Omental fat pad (tissue), 4 donors: ENCODE measurements around the gene ACACB. TPM values are rescaled to one million over a fixed set of nuclear protein-coding genes. Genes with fewer than 3 reads are reported as not detected.

Experiments used
- ATAC-seq: fragments of 150-250 bp; one replicate; pipeline ENCODE4 v1.9.1; 2016; ENCODE audit warnings: mild to moderate bottlenecking, moderate library complexity; ENCODE audit not compliant: low FRiP score
- DNase-seq: peaks from one replicate; pipeline ENCODE4 v3.0.0-alpha.2; 2019; ENCODE audit warnings: low spot score
- CTCF ChIP-seq, 3 donors: fragments of 450-650 bp; IDR thresholded peaks; one replicate each; pipeline ENCODE4 v1.5.1; 2016 to 2017; ENCODE audit warnings: antibody characterized with exemption in 3 of 3, mild to moderate bottlenecking in 3 of 3, moderate library complexity in 2 of 3
- total RNA-seq, 4 donors: library from RNA; depleted of rRNA; stranded (reverse); fragments of >200 nt; gene quantifications; one replicate each; pipeline ENCODE4 v1.1.0, GENCODE V29; 2016

ACACB gene
- total RNA-seq, 4 donors from 2014 or later: 727 to 1,594 (median 1,364) TPM

- ATAC-seq (no peak), DNase-seq (no peak)
- TF ChIP-seq CTCF (IDR thresholded peaks at IDR 0.05): no peak
Observed at GRCh38 chr12:109116611-109116949, 193 bp downstream of the ACACB start.

GRCh38 chr12:109120095-109120494, 3.7 kb downstream of the ACACB start:
- DNase-seq (no peak), ATAC-seq (no peak)
- TF ChIP-seq CTCF (IDR thresholded peaks at IDR 0.05): no peak

- TF ChIP-seq CTCF (IDR thresholded peaks at IDR 0.05): no peak
- ATAC-seq (no peak), DNase-seq (no peak)
Observed at GRCh38 chr12:109120557-109120956, 4.2 kb downstream of the ACACB start.

- TF ChIP-seq CTCF (IDR thresholded peaks at IDR 0.05): no peak
- ATAC-seq (no peak), DNase-seq (no peak)
Observed at GRCh38 chr12:109121346-109121880, 5.0 kb downstream of the ACACB start.

- TF ChIP-seq CTCF (IDR thresholded peaks at IDR 0.05): no peak
- ATAC-seq: no peak
- no peak for DNase-seq
Observed at GRCh38 chr12:109124878-109125648, 8.7 kb downstream of the ACACB start.

- ATAC-seq (no peak), DNase-seq (no peak)
- no peak for TF ChIP-seq CTCF (IDR thresholded peaks at IDR 0.05)
Observed at GRCh38 chr12:109125791-109126190, 9.4 kb downstream of the ACACB start.

GRCh38 chr12:109126784-109127183, 10.4 kb downstream of the ACACB start:
- DNase-seq (no peak), ATAC-seq (no peak)
- no peak for TF ChIP-seq CTCF (IDR thresholded peaks at IDR 0.05)
